Testis (tissue), 3 donors: ENCODE results near the gene PDK2. TPM values are rescaled to one million over a fixed set of nuclear protein-coding genes. Genes with fewer than 3 reads are reported as not detected.
A peak's percentile ranks its signal among the peaks of the same experiment; 100 is the strongest.
"Not testable (repeated sequence)": the region's sequence is repeated elsewhere in the genome, so short reads cannot be mapped to it uniquely, and the experiment has no call there.

ENCODE experiments used
- DNase-seq: peaks from one replicate; pipeline ENCODE4 v3.0.0-alpha.2; 2019
- H3K27ac ChIP-seq, 2 donors: fragments of 200-600 bp; sonication (generic); one replicate each; pipeline ENCODE4 v1.5.1; 2019
- H3K27me3 ChIP-seq: fragments of 200-600 bp; sonication (generic); one replicate; pipeline ENCODE4 v1.5.1; 2019
- H3K36me3 ChIP-seq: fragments of 200-600 bp; sonication (generic); one replicate; pipeline ENCODE4 v1.5.1; 2017; ENCODE audit warnings: low read depth; ENCODE audit errors: missing control alignments
- H3K4me1 ChIP-seq: fragments of 200-600 bp; sonication (generic); one replicate; pipeline ENCODE4 v1.5.1; 2019
- H3K4me3 ChIP-seq, 2 donors: fragments of 200-600 bp; sonication (generic); one replicate each; pipeline ENCODE4 v1.5.1; 2017 to 2019
- H3K9me3 ChIP-seq: fragments of 200-600 bp; sonication (generic); one replicate; pipeline ENCODE4 v1.5.1; 2017
- POLR2A ChIP-seq: fragments of 450-650 bp; IDR thresholded peaks from one replicate; pipeline ENCODE4 v1.6.1; 2017; ENCODE audit warnings: antibody characterized with exemption, mild to moderate bottlenecking, moderate library complexity
- WGBS, 2 donors: methylation state at CpG; one replicate each; pipeline ENCODE4 v1.1.5; 2018; 5-methylcytosine and 5-hydroxymethylcytosine counted together
- intact Hi-C: fragments of 100-400 bp; cut with DNase I; formaldehyde crosslinking; loops from one replicate; pipeline ENCODE4 v1.15.1; 2023; ENCODE audit warnings: low total_unique reads
- polyA plus RNA-seq: library from polyadenylated mRNA; stranded (reverse); fragments of 350-450 nt; fragmentation: Illumina TruSeq; extraction: RNeasy Lipid Tissue Mini Kit (QIAGEN cat#74804); gene quantifications from one replicate; pipeline ENCODE4 v1.2.3, GENCODE V29; 2014; ENCODE audit warnings: low read depth, low replicate concordance; ENCODE audit not compliant: insufficient read depth
- total RNA-seq, 2 donors: library from RNA; depleted of rRNA; stranded (reverse); fragments of >200 nt; gene quantifications; one replicate each; pipeline ENCODE4 v1.2.3, GENCODE V29; 2016
- TF ChIP-seq, protein P1 (sequence below), 3 experiments: fragments of 450-650 bp in 2 of 3; fragments of 200-600 bp in 1 of 3; sonication (generic) in 1 of 3; IDR thresholded peaks; one replicate each; pipeline ENCODE4 v1.5.1; 2016 to 2019; ENCODE audit warnings: antibody characterized with exemption in 3 of 3, mild to moderate bottlenecking in 2 of 3, moderate library complexity in 1 of 3

PDK2 gene
- total and polyA plus RNA-seq, 3 donors from 2014 or later, result 50.6 to 62.1 (median 56.4) TPM

DNA sequence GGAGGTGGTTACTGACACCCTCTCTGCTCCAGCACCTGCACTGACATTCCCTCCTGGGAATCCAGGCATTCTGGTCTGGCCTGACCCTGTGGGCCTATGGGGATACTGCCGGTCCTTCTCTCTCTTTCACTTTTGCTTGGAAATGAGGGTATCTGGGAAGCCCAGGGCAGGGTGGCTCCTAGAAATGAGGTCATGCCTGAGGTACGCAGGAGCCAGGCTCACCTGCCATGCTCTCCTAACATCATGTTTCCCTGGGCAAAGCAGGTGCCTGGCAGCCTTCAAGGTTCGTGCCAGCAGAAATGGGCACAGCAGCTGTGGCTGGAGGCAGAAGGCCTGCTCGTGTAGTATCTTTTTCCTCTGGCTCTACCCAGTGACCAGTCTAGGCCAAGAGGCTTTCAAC is 35.9 kb upstream of the PDK2 start:
- H3K4me1 ChIP-seq, result peaks cover 49% of the 10 kb centered on the region
- TF ChIP-seq, protein P1, sequence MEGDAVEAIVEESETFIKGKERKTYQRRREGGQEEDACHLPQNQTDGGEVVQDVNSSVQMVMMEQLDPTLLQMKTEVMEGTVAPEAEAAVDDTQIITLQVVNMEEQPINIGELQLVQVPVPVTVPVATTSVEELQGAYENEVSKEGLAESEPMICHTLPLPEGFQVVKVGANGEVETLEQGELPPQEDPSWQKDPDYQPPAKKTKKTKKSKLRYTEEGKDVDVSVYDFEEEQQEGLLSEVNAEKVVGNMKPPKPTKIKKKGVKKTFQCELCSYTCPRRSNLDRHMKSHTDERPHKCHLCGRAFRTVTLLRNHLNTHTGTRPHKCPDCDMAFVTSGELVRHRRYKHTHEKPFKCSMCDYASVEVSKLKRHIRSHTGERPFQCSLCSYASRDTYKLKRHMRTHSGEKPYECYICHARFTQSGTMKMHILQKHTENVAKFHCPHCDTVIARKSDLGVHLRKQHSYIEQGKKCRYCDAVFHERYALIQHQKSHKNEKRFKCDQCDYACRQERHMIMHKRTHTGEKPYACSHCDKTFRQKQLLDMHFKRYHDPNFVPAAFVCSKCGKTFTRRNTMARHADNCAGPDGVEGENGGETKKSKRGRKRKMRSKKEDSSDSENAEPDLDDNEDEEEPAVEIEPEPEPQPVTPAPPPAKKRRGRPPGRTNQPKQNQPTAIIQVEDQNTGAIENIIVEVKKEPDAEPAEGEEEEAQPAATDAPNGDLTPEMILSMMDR (IDR thresholded peaks at IDR 0.05), result no peak
- no peak for TF ChIP-seq POLR2A
- no peaks in the 10 kb centered on the region for H3K27me3 ChIP-seq
- H3K4me3 ChIP-seq, result no peak overlapping the region
- DNase-seq, result no peak
- H3K36me3 ChIP-seq, result no peaks in the 10 kb centered on the region
- peak overlapping the region in 1 of 2 donors; percentile 30 for H3K27ac ChIP-seq
- H3K9me3 ChIP-seq, result no peaks in the 10 kb centered on the region
- WGBS, 2 donors, result 58 to 78% methylated on average over 4 of the region's 4 CpGs
- intact Hi-C loops, result no loop called here

- 53 to 64% methylated on average over 3 to 5 of the region's 5 CpGs for WGBS, 2 donors
- Histone ChIP-seq H3K27ac (peak overlapping the region in 1 of 2 donors; percentile 30), H3K4me3 (no peak overlapping the region), H3K36me3 (no peaks in the 10 kb centered on the region), H3K27me3 (no peaks in the 10 kb centered on the region), H3K4me1 (peaks cover 55% of the 10 kb centered on the region), H3K9me3 (no peaks in the 10 kb centered on the region)
- intact Hi-C loops, result no loop called here
- DNase-seq, result no peak
- no peak for TF ChIP-seq POLR2A
- TF ChIP-seq, protein P1 (IDR thresholded peaks at IDR 0.05), result no peak
Measured at GRCh38 chr17:50059759-50060273, 35.3 kb upstream of the PDK2 start.

DNA sequence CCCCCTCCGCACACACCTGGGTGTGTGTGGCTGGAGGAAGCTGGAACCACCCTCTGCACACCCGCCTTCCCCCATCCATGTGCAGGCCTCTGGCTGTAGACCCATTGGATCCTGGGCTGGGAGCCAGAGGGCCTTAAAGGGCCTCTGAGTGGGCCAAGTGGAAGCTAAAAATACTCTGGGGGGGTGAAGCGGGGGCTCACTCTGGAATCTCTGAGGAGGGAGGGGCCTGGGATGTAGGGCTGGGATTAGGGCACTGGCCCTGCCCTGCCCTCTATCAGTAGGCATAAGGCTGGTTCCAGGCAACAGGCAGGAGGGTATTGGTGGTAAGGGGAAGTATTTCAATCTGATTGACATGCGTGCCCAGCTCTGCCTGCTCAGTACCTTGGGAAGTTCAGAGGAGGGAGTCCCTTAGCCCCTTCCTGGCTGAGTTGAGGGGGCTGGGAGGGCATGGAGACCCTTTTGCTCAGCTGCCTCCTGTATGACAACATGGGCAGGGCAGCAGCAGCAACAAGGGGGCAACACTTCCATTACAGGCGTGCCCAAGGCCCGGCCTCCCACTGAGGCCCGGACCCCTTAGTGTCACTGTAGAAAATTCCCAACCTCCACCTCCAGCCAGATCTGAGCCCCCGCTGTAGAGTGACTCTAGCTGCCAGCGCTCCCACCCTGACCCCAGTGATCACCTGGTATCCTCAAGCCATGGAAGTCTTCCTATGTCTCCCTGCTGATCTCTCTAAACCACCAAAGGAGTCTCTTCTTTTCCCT is 34.0 kb upstream of the PDK2 start:
- TF ChIP-seq, protein P1 (IDR thresholded peaks at IDR 0.05), result no peak
- no peak for TF ChIP-seq POLR2A
- 73 to 84% methylated on average over 8 to 9 of the region's 9 CpGs for WGBS, 2 donors
- DNase-seq, result peak; percentile 79
- H3K4me1 ChIP-seq, result peaks cover 62% of the 10 kb centered on the region
- no peaks in the 10 kb centered on the region for H3K9me3 ChIP-seq
- H3K4me3 ChIP-seq, result no peak overlapping the region
- intact Hi-C loops, result no loop called here
- no peaks in the 10 kb centered on the region for H3K36me3 ChIP-seq
- no peaks in the 10 kb centered on the region for H3K27me3 ChIP-seq
- H3K27ac ChIP-seq, result no peak overlapping the region

- DNase-seq, H3K4me3 ChIP-seq, H3K27me3 ChIP-seq, H3K27ac ChIP-seq, H3K9me3 ChIP-seq, intact Hi-C loops, H3K36me3 ChIP-seq: not testable (repeated sequence)
- H3K4me1 ChIP-seq, result peaks cover 62% of the 10 kb centered on the region
- WGBS, 2 donors, result 96 to 100% methylated on average over 10 of the region's 10 CpGs
Measured at GRCh38 chr17:50061713-50062045, 33.5 kb upstream of the PDK2 start.

DNA sequence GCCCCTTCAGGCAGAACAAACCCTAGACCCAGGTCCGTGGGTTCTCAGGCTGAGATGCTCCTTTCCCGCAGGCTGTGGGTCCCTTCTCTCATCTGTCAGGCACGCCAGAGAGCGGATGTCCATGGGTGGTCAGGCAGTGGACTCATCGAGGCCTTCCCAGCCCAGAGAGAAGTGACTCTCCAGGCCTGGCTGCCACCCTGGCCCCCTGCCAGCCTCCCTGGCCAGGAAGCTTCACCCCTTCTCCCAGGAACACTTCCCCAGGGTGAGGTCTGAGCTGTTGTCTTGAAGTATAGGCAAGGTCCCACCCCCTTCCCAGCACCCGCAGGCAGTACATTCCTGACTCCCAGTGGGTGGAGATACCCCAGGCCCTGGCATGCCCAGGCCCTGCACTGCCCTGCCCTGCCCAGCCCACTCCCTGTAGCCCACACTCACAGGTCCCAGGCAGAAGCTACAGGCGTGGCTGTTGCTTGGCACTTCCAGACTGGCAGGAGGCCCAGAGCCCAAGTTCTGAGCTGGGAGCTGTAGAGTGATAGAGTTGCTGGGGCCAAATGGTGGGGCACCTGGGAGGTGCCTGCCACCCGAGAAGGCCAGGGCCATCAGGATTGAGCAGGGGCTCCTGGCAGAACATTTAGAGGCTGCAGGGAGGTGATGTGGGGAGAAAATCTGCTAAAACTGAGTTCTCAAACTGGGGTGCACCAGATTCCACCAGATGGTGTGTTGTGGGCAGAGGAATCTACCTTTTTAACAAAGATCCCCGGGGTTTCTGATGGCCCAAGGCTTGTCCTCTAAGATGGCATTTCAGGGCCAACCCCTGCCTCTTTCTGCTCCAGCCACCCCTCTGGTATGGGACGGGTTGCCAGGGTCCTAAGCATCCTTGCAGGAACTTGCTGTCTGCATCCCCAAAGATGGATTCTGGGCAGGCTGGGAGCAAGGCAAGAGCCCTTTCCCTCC is 32.6 kb upstream of the PDK2 start:
- peak; percentile 51 for DNase-seq
- no peak for TF ChIP-seq POLR2A
- TF ChIP-seq, protein P1 (IDR thresholded peaks at IDR 0.05), result no peak
- Histone ChIP-seq H3K4me1 (peaks cover 53% of the 10 kb centered on the region), H3K27ac (no peak overlapping the region), H3K36me3 (no peaks in the 10 kb centered on the region), H3K4me3 (no peak overlapping the region), H3K9me3 (no peaks in the 10 kb centered on the region), H3K27me3 (no peaks in the 10 kb centered on the region)
- intact Hi-C loops, result no loop called here
- WGBS, 2 donors, result 81 to 97% methylated on average over 5 to 10 of the region's 10 CpGs
